Lower leg skin (tissue), 3 donors: ENCODE data around the gene PARG.

Experiments
- POLR2A ChIP-seq, 2 donors: fragments of 450-650 bp; IDR thresholded peaks; one replicate each; pipeline ENCODE4 v1.6.1; 2016 to 2017; ENCODE audit warnings: antibody characterized with exemption in 2 of 2, mild to moderate bottlenecking in 1 of 2, moderate library complexity in 1 of 2
- TF ChIP-seq, protein P1 (sequence below), 3 donors: fragments of 450-650 bp; IDR thresholded peaks; one replicate each; pipeline ENCODE4 v1.5.1; 2016; ENCODE audit warnings: antibody characterized with exemption in 3 of 3, mild to moderate bottlenecking in 3 of 3, moderate library complexity in 2 of 3

DNA sequence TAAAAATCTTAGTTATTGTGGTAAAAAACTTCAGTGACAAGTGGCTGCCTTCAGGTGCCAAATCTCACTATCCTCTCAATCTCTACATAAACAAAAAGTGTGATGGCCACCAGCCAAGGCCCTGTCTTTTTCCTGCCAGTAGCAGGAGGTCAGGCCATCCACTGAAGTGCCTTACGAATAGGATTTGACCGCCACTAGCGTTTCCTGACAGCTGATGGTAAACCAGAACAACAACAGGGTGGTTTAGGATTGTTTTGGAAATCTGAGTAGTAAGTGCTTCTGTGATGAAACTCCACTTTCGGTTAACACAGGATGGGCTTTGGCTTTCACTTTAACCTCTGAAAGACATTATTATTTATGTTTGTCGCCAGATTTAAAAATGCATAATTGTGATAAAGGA lies 124.0 kb downstream of the PARG start:
- no peak for TF ChIP-seq POLR2A (IDR thresholded peaks at IDR 0.05)
- TF ChIP-seq, protein P1, sequence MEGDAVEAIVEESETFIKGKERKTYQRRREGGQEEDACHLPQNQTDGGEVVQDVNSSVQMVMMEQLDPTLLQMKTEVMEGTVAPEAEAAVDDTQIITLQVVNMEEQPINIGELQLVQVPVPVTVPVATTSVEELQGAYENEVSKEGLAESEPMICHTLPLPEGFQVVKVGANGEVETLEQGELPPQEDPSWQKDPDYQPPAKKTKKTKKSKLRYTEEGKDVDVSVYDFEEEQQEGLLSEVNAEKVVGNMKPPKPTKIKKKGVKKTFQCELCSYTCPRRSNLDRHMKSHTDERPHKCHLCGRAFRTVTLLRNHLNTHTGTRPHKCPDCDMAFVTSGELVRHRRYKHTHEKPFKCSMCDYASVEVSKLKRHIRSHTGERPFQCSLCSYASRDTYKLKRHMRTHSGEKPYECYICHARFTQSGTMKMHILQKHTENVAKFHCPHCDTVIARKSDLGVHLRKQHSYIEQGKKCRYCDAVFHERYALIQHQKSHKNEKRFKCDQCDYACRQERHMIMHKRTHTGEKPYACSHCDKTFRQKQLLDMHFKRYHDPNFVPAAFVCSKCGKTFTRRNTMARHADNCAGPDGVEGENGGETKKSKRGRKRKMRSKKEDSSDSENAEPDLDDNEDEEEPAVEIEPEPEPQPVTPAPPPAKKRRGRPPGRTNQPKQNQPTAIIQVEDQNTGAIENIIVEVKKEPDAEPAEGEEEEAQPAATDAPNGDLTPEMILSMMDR (IDR thresholded peaks at IDR 0.05), result no peak
